ENCODE data around the gene DYTN. TPM values are rescaled to one million over a fixed set of nuclear protein-coding genes. Genes with fewer than 3 reads are reported as not detected.

Gene DYTN
- not detected in 2 replicates for total RNA-seq (2014; rRNA removed; shearing (Covaris generic); ENCODE audit: low replicate concordance)

GRCh38 chr2:206718296-206718695 is at the start of gene DYTN:
Gene DYTN, minus strand, starts transcription at chr2:206718396. Its CDS starts 117 bp downstream, at chr2:206718279.
- H4K20me1 ChIP-seq (ENCODE audit: insufficient read depth, low read depth, low read length) = no peaks in the 10 kb centered on the region
- H3K27me3 ChIP-seq (ENCODE audit: low read length) = no peaks in the 10 kb centered on the region
- no peak within 1 kb of the TSS for H2AFZ ChIP-seq (ENCODE audit: low read length)
- H3K9me3 ChIP-seq (ENCODE audit: low read length) = no peaks in the 10 kb centered on the region
- no peak within 1 kb of the TSS for H3K4me3 ChIP-seq (ENCODE audit: low read length)
- H3K4me1 ChIP-seq (ENCODE audit: low read length) = no peaks in the 10 kb centered on the region
- no peaks in the 10 kb centered on the region for H3K36me3 ChIP-seq (ENCODE audit: insufficient read depth, low read length)
- H3K79me2 ChIP-seq (ENCODE audit: low read length) = no peaks in the 10 kb centered on the region
- H3K4me2 ChIP-seq (ENCODE audit: low read depth, low read length, poor library complexity, severe bottlenecking) = no peak within 1 kb of the TSS
- no peak within 1 kb of the TSS for H3K27ac ChIP-seq (ENCODE audit: low read length)
- no peaks in the 10 kb centered on the region for H3K9me2 ChIP-seq (replicated peaks; ENCODE audit: insufficient read depth, low read length)
- no peak within 1 kb of the TSS for H3K9ac ChIP-seq (ENCODE audit: low read length)
- no peak for DNase-seq

GRCh38 chr2:206766057-206766930 is 48.1 kb upstream of the DYTN start:
- no peak for DNase-seq
- H3K9me2 ChIP-seq (replicated peaks; ENCODE audit: insufficient read depth, low read length) = 0 out of 2 replicates have a peak, but pooled peaks cover 2% of the 10 kb centered on the region
- H3K79me2 ChIP-seq (ENCODE audit: low read length) = peaks cover 39% of the 10 kb centered on the region
- H3K4me3 ChIP-seq (ENCODE audit: low read length) = peak overlapping the region; percentile 84
- no peaks in the 10 kb centered on the region for H3K9me3 ChIP-seq (ENCODE audit: low read length)
- H3K27ac ChIP-seq (ENCODE audit: low read length) = peak overlapping the region; percentile 39; the same call in 1 of the 2 replicates
- no peaks in the 10 kb centered on the region for H4K20me1 ChIP-seq (ENCODE audit: insufficient read depth, low read depth, low read length)
- H3K27me3 ChIP-seq (ENCODE audit: low read length) = no peaks in the 10 kb centered on the region
- peak overlapping the region; percentile 78 for H3K9ac ChIP-seq (ENCODE audit: low read length)
- peaks cover 32% of the 10 kb centered on the region for H3K4me1 ChIP-seq (ENCODE audit: low read length)
- peaks cover 33% of the 10 kb centered on the region for H3K36me3 ChIP-seq (ENCODE audit: insufficient read depth, low read length)
- peak overlapping the region; percentile 80 for H3K4me2 ChIP-seq (ENCODE audit: low read depth, low read length, poor library complexity, severe bottlenecking)
- H2AFZ ChIP-seq (ENCODE audit: low read length) = no peak overlapping the region

GRCh38 chr2:206765242-206766056 is 47.3 kb upstream of the DYTN start, which contains the start of the genes FASTKD2 and MDH1B:
Gene FASTKD2, plus strand, starts transcription at chr2:206765606. Its CDS starts 1,088 bp downstream, at chr2:206766694.
Gene MDH1B, minus strand, starts transcription at chr2:206765328. Its CDS starts 57 bp downstream, at chr2:206765271.
- DNase-seq = peak; percentile 94
- H3K27me3 ChIP-seq (ENCODE audit: low read length) = no peaks in the 10 kb centered on the region
- H3K4me3 ChIP-seq (ENCODE audit: low read length) = peak within 1 kb of the TSS; percentile 84
- peak within 1 kb of the TSS; percentile 39 for H3K27ac ChIP-seq (ENCODE audit: low read length)
- H3K4me1 ChIP-seq (ENCODE audit: low read length) = peaks cover 32% of the 10 kb centered on the region
- peak within 1 kb of the TSS; percentile 80 for H3K4me2 ChIP-seq (ENCODE audit: low read depth, low read length, poor library complexity, severe bottlenecking)
- peak within 1 kb of the TSS; percentile 74 for H2AFZ ChIP-seq (ENCODE audit: low read length)
- H3K9me3 ChIP-seq (ENCODE audit: low read length) = no peaks in the 10 kb centered on the region
- peak within 1 kb of the TSS; percentile 78 for H3K9ac ChIP-seq (ENCODE audit: low read length)
- H3K9me2 ChIP-seq (replicated peaks; ENCODE audit: insufficient read depth, low read length) = 0 out of 2 replicates have a peak, but pooled peaks cover 2% of the 10 kb centered on the region
- peaks cover 39% of the 10 kb centered on the region for H3K79me2 ChIP-seq (ENCODE audit: low read length)
- H4K20me1 ChIP-seq (ENCODE audit: insufficient read depth, low read depth, low read length) = no peaks in the 10 kb centered on the region
- H3K36me3 ChIP-seq (ENCODE audit: insufficient read depth, low read length) = peaks cover 27% of the 10 kb centered on the region

- no peaks in the 10 kb centered on the region for H4K20me1 ChIP-seq (ENCODE audit: insufficient read depth, low read depth, low read length)
- no peaks in the 10 kb centered on the region for H3K27me3 ChIP-seq (ENCODE audit: low read length)
- H2AFZ ChIP-seq (ENCODE audit: low read length) = peak overlapping the region; percentile 74
- peak overlapping the region; percentile 84 for H3K4me3 ChIP-seq (ENCODE audit: low read length)
- peaks cover 22% of the 10 kb centered on the region for H3K36me3 ChIP-seq (ENCODE audit: insufficient read depth, low read length)
- peak; percentile 89 for DNase-seq
- H3K9me3 ChIP-seq (ENCODE audit: low read length) = no peaks in the 10 kb centered on the region
- peak overlapping the region; percentile 80 for H3K4me2 ChIP-seq (ENCODE audit: low read depth, low read length, poor library complexity, severe bottlenecking)
- H3K9ac ChIP-seq (ENCODE audit: low read length) = peak overlapping the region; percentile 78
- H3K79me2 ChIP-seq (ENCODE audit: low read length) = peaks cover 39% of the 10 kb centered on the region
- H3K9me2 ChIP-seq (replicated peaks; ENCODE audit: insufficient read depth, low read length) = 0 out of 2 replicates have a peak, but pooled peaks cover 2% of the 10 kb centered on the region
- peak overlapping the region; percentile 39; the same call in 1 of the 2 replicates for H3K27ac ChIP-seq (ENCODE audit: low read length)
- H3K4me1 ChIP-seq (ENCODE audit: low read length) = peaks cover 32% of the 10 kb centered on the region
Measured at GRCh38 chr2:206764673-206765241, 46.6 kb upstream of the DYTN start.

- H3K4me2 ChIP-seq (ENCODE audit: low read depth, low read length, poor library complexity, severe bottlenecking) = no peak overlapping the region
- no peaks in the 10 kb centered on the region for H3K9me3 ChIP-seq (ENCODE audit: low read length)
- H3K27ac ChIP-seq (ENCODE audit: low read length) = no peak overlapping the region
- no peaks in the 10 kb centered on the region for H3K36me3 ChIP-seq (ENCODE audit: insufficient read depth, low read length)
- no peaks in the 10 kb centered on the region for H3K9me2 ChIP-seq (replicated peaks; ENCODE audit: insufficient read depth, low read length)
- H3K9ac ChIP-seq (ENCODE audit: low read length) = no peak overlapping the region
- DNase-seq = no peak
- no peaks in the 10 kb centered on the region for H3K79me2 ChIP-seq (ENCODE audit: low read length)
- no peaks in the 10 kb centered on the region for H4K20me1 ChIP-seq (ENCODE audit: insufficient read depth, low read depth, low read length)
- no peaks in the 10 kb centered on the region for H3K27me3 ChIP-seq (ENCODE audit: low read length)
- no peak overlapping the region for H2AFZ ChIP-seq (ENCODE audit: low read length)
- H3K4me1 ChIP-seq (ENCODE audit: low read length) = no peaks in the 10 kb centered on the region
- H3K4me3 ChIP-seq (ENCODE audit: low read length) = no peak overlapping the region
Measured at GRCh38 chr2:206756816-206757215, 38.6 kb upstream of the DYTN start.

GRCh38 chr2:206740800-206741199 is 22.6 kb upstream of the DYTN start:
- Histone ChIP-seq H2AFZ (ENCODE audit: low read length) (no peak overlapping the region), H3K27ac (ENCODE audit: low read length) (no peak overlapping the region), H4K20me1 (ENCODE audit: insufficient read depth, low read depth, low read length) (no peaks in the 10 kb centered on the region), H3K9ac (ENCODE audit: low read length) (no peak overlapping the region), H3K36me3 (ENCODE audit: insufficient read depth, low read length) (no peaks in the 10 kb centered on the region), H3K27me3 (ENCODE audit: low read length) (no peaks in the 10 kb centered on the region), H3K9me2 (replicated peaks; ENCODE audit: insufficient read depth, low read length) (no peaks in the 10 kb centered on the region), H3K4me3 (ENCODE audit: low read length) (no peak overlapping the region), H3K4me2 (ENCODE audit: low read depth, low read length, poor library complexity, severe bottlenecking) (no peak overlapping the region), H3K4me1 (ENCODE audit: low read length) (no peaks in the 10 kb centered on the region), H3K79me2 (ENCODE audit: low read length) (no peaks in the 10 kb centered on the region), H3K9me3 (ENCODE audit: low read length) (no peaks in the 10 kb centered on the region)
- DNase-seq = no peak

- no peaks in the 10 kb centered on the region for H3K9me3 ChIP-seq (ENCODE audit: low read length)
Measured at GRCh38 chr2:206739271-206739670, 21.1 kb upstream of the DYTN start.

More at GRCh38 chr2:206739271-206739670, 21.1 kb upstream of the DYTN start:
- Histone ChIP-seq H3K36me3 (ENCODE audit: insufficient read depth, low read length) (no peaks in the 10 kb centered on the region), H3K9ac (ENCODE audit: low read length) (no peak overlapping the region), H3K9me2 (replicated peaks; ENCODE audit: insufficient read depth, low read length) (no peaks in the 10 kb centered on the region), H3K27ac (ENCODE audit: low read length) (no peak overlapping the region), H3K4me1 (ENCODE audit: low read length) (no peaks in the 10 kb centered on the region), H3K27me3 (ENCODE audit: low read length) (no peaks in the 10 kb centered on the region), H4K20me1 (ENCODE audit: insufficient read depth, low read depth, low read length) (no peaks in the 10 kb centered on the region), H2AFZ (ENCODE audit: low read length) (no peak overlapping the region), H3K79me2 (ENCODE audit: low read length) (no peaks in the 10 kb centered on the region), H3K4me3 (ENCODE audit: low read length) (no peak overlapping the region), H3K4me2 (ENCODE audit: low read depth, low read length, poor library complexity, severe bottlenecking) (no peak overlapping the region)
- DNase-seq = no peak
